ENCODE data around the gene CD248.
"Not testable (repeated sequence)": the region's sequence is repeated elsewhere in the genome, so short reads cannot be mapped to it uniquely, and the experiment has no call there.

CD248 gene

DNA sequence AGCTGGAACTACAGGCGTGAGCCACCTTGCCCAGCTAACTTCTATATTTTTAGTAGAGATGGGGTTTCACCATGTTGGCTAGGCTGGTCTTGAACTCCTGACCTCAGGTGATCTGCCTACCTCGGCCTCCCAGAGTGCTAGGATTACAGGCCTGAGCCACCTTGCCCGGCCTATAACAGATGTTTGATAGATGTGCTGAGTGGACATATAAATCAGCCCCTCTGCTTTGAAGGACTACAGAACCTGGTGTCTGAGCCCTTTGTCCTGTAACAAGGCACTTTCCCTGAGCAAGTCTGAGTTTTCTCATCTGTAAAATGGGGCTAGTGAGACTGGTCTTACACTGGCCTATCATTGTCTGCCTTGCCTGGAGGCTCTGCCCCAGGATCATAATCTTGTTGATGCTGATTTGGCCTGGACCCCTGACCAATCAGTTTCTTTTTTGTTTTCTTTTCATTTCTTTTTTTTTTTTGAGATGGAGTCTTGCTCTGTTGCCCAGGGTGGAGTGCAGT is 12.4 kb upstream of the CD248 start:
- no peak for DNase-seq (ENCODE audit: low read depth in 2 of 3, low spot score in 1 of 3)

GRCh38 chr11:66328302-66329144 is 11.7 kb upstream of the CD248 start:
- peak; percentile 72 to 83 (median 82) for DNase-seq (ENCODE audit: low read depth in 2 of 3, low spot score in 1 of 3)

GRCh38 chr11:66328031-66328301 is 11.1 kb upstream of the CD248 start:
- DNase-seq (ENCODE audit: low read depth in 2 of 3, low spot score in 1 of 3) = no peak

DNA sequence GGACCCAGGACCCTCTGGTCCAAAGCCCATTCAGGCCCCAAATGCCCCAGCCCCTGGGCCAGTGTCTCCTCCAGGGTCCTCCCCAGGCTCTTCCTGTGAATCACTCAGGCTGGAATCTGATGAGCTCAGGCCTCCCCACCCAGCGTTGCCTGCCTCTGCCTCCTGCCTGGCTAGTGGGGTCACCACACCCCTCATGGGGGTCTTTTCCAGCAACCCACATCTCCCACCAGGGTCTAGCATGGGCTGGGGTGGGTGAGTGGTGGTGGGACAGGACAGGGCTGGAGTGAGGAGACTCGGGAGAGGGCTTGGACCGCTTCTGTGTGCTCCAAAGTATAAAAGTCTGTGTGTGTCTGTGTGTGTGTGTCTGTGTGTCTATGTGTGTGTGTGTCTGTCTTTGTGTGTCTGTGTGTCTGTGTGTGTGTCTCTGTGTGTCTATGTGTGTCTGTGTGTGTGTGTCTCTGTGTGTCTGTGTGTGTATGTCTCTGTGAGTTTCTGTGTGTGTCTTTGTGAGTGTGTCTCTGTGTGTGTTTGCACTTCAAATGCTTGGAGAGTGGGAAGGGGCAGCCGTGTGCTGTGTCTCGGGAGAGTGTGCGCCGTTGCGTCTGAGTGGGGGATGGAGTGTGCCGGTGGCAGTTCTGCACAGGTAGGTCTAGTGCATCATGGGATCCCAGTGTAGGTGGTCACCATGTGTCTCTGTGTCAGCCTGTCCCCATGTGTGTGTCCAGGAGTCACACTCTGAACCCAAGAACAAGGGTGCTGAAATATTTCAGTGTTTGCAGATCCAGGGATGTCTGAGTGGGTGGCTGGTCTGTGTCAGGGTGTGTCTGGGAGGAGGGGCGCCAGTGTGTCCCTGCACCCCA is 10.6 kb upstream of the CD248 start:
- no peak for DNase-seq (ENCODE audit: low read depth in 2 of 3, low spot score in 1 of 3)

DNA sequence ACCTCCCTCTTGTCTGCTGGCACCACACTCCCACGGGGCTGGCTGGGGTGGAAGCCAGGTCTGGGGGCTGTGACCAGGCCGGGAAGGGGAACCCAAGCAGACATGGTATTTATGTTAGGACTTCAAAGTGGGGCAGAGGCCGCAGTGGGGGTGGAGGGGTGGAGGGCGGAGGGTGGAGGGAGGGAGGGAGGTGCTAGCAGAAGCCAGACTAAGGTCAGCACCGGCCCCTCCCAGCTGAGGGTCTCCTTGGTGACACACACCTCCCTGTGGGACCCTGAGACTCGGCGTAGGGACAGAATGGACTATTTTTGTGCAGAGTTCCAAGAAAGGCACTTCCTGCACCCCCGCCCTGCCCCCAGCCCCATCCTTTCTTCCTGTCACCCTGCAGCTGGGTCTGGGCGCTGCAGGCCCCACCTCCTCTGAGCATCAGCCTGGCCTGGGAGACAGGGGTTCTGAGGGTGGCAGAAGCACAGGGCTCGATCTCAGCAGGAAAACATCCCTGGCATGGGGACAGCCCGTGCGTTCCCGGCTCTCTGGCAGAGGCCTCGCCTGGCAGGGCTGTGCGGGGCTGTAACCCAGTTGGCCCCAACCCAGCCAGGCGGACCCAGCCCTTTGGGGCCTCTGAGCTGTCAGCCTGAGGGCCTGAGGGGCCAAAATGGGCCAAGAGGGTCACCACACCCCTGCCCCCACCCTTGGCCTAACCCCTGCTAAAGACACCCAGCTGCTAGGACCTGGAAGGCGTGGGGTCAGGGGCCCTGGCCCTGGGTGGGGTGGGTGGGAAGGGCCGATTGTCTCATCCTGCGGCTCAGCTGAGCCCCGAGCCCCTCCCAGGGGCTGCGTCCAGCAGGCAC is 9.6 kb upstream of the CD248 start:
- no peak for DNase-seq (ENCODE audit: low read depth in 2 of 3, low spot score in 1 of 3)

GRCh38 chr11:66325263-66325671 is 8.4 kb upstream of the CD248 start:
- DNase-seq (ENCODE audit: low read depth in 2 of 3, low spot score in 1 of 3) = no peak

GRCh38 chr11:66324664-66325063 is 7.8 kb upstream of the CD248 start:
- no peak for DNase-seq (ENCODE audit: low read depth in 2 of 3, low spot score in 1 of 3)

GRCh38 chr11:66323684-66324083 is 6.8 kb upstream of the CD248 start:
- DNase-seq (ENCODE audit: low read depth in 2 of 3, low spot score in 1 of 3) = no peak

GRCh38 chr11:66322732-66323427 is 6.0 kb upstream of the CD248 start:
- DNase-seq (ENCODE audit: low read depth in 2 of 3, low spot score in 1 of 3) = no peak

DNA sequence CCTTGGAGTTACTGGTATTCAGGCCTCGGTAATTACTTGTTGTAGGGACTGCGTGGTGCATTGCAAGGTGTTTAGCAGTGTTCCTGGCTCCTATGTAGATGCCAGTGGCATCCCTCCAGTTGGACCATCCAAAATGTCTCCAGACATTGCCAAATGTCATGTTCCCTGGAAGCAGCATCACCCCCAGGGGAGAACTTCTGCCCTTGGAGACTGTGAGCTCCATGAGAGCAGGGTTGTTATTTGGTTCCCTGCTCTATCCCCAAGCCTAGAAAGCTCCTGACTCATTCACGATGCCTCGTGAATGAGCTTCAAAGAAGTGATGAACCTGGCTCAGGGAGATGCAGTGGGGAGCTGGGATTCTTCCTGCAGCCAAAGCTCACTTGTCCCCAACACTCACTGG is 4.8 kb upstream of the CD248 start:
- no peak for DNase-seq (ENCODE audit: low read depth in 2 of 3, low spot score in 1 of 3)

DNA sequence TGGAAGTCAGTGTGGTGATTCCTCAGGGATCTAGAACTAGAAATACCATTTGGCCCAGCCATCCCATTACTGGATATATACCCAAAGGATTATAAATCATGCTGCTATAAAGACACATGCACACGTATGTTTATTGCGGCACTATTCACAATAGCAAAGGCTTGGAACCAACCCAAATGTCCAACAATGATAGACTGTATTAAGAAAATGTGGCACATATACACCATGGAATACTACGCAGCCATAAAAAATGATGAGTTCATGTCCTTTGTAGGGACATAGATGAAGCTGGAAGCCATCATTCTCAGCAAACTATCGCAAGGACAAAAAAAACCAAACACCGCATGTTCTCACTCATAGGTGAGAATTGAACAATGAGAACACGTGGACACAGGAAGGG is 3.9 kb upstream of the CD248 start:
- not testable (repeated sequence) for DNase-seq (ENCODE audit: low read depth in 2 of 3, low spot score in 1 of 3)

GRCh38 chr11:66320289-66320688 is 3.4 kb upstream of the CD248 start:
- not testable (repeated sequence) for DNase-seq (ENCODE audit: low read depth in 2 of 3, low spot score in 1 of 3)

- no peak for DNase-seq (ENCODE audit: low read depth in 2 of 3, low spot score in 1 of 3)
Observed at GRCh38 chr11:66318600-66318970, 1.7 kb upstream of the CD248 start.

- no peak for DNase-seq (ENCODE audit: low read depth in 2 of 3, low spot score in 1 of 3)
Observed at GRCh38 chr11:66317723-66318599, 1.1 kb upstream of the CD248 start.

DNA sequence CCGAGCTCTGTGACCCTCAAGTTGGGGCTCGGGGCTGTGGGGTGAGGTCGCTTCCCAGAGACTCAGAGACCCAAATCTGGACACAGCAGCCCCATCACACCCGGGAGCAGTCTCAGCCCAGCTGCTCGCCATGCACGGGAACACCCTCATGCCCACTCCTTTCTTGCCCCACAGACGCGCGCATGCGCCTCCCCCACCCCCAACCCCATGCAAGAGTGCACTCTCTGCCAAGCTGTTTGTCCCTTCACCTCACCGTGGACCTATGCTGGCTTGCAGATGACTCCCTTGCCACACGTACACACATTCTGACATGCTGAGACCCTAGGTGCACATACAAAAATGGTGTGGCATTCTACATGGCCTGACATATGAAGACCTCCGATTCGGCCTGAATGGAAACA is 478 bp upstream of the CD248 start:
- DNase-seq (ENCODE audit: low read depth in 2 of 3, low spot score in 1 of 3) = no peak

- DNase-seq (ENCODE audit: low read depth in 2 of 3, low spot score in 1 of 3) = no peak
Observed at GRCh38 chr11:66315921-66316811, 678 bp downstream of the CD248 start.

DNA sequence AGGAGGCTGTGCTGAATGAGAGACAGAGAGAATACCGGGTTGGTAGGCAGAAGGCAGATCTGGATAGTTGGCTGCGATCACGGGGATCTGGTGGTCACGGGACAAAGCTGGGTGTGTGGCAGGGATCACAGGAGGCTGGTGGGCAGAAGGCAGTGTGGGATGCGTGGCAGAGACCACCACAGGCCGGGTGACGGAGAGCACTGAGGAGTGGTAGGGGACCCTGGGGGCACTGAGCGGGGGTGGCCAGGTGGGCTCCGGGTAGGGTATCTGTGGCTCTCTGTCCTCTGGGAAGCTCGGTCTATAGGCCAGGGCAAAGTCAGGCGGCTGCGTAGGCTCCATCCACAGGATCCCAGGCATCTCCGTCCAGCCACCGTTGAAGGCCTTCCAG is 1.4 kb downstream of the CD248 start:
- no peak for DNase-seq (ENCODE audit: low read depth in 2 of 3, low spot score in 1 of 3)

GRCh38 chr11:66314561-66315497 is 2.0 kb downstream of the CD248 start:
- DNase-seq (ENCODE audit: low read depth in 2 of 3, low spot score in 1 of 3) = no peak
